ENCODE data around the gene WDR6.

WDR6 gene

GRCh38 chr3:48993834-48994233, 13.4 kb upstream of the WDR6 start:
- ATAC-seq: no peak
- TF ChIP-seq ZNF8 (CRISPR knock-in tag; IDR thresholded peaks at IDR 0.05): no peak
- TF ChIP-seq CSDC2 (CRISPR knock-in tag; IDR thresholded peaks at IDR 0.05): no peak
- no peak for TF ChIP-seq ZFP3 (CRISPR knock-in tag; IDR thresholded peaks at IDR 0.05)
- no peak for TF ChIP-seq TOX (CRISPR knock-in tag; IDR thresholded peaks at IDR 0.05; ENCODE audit: borderline replicate concordance)
- no peak for TF ChIP-seq BACH2 (CRISPR knock-in tag; IDR thresholded peaks at IDR 0.05; ENCODE audit: borderline replicate concordance)
- no peak for TF ChIP-seq ARNTL (CRISPR knock-in tag; IDR thresholded peaks at IDR 0.05; ENCODE audit: borderline replicate concordance, low read depth)
- no peak for TF ChIP-seq TCF4 (CRISPR knock-in tag; IDR thresholded peaks at IDR 0.05; ENCODE audit: borderline replicate concordance)
- no peak for TF ChIP-seq PPARA (CRISPR knock-in tag; IDR thresholded peaks at IDR 0.05; ENCODE audit: borderline replicate concordance)
- no peak for TF ChIP-seq POU6F1 (CRISPR knock-in tag; IDR thresholded peaks at IDR 0.05; ENCODE audit: borderline replicate concordance, low read depth)
- TF ChIP-seq CSRNP3 (CRISPR knock-in tag; IDR thresholded peaks at IDR 0.05): no peak
- TF ChIP-seq SNAI2 (CRISPR knock-in tag; IDR thresholded peaks at IDR 0.05): no peak
- TF ChIP-seq ZNF565 (CRISPR knock-in tag; conservative IDR thresholded peaks at IDR 0.05; ENCODE audit: low read depth): no peak
- no peak for TF ChIP-seq RARB (CRISPR knock-in tag; IDR thresholded peaks at IDR 0.05)
- TF ChIP-seq CREB5 (CRISPR knock-in tag; IDR thresholded peaks at IDR 0.05; ENCODE audit: low read depth): no peak
- TF ChIP-seq ESRRG (CRISPR knock-in tag; IDR thresholded peaks at IDR 0.05): no peak
- TF ChIP-seq ZFP30 (CRISPR knock-in tag; IDR thresholded peaks at IDR 0.05): no peak
- TF ChIP-seq ISL1 (CRISPR knock-in tag; IDR thresholded peaks at IDR 0.05): no peak

- no peak for TF ChIP-seq ARNTL (CRISPR knock-in tag; IDR thresholded peaks at IDR 0.05; ENCODE audit: borderline replicate concordance, low read depth)
- TF ChIP-seq TCF4 (CRISPR knock-in tag; IDR thresholded peaks at IDR 0.05; ENCODE audit: borderline replicate concordance): no peak
- TF ChIP-seq TSHZ2 (CRISPR knock-in tag; IDR thresholded peaks at IDR 0.05): no peak
- TF ChIP-seq ZNF565 (CRISPR knock-in tag; conservative IDR thresholded peaks at IDR 0.05; ENCODE audit: low read depth): no peak
- TF ChIP-seq ZNF8 (CRISPR knock-in tag; IDR thresholded peaks at IDR 0.05): no peak
- TF ChIP-seq PPARA (CRISPR knock-in tag; IDR thresholded peaks at IDR 0.05; ENCODE audit: borderline replicate concordance): no peak
- TF ChIP-seq CSDC2 (CRISPR knock-in tag; IDR thresholded peaks at IDR 0.05): no peak
- no peak for TF ChIP-seq ISL1 (CRISPR knock-in tag; IDR thresholded peaks at IDR 0.05)
- TF ChIP-seq PATZ1 (CRISPR knock-in tag; IDR thresholded peaks at IDR 0.05; ENCODE audit: borderline replicate concordance): no peak
- no peak for TF ChIP-seq POU6F1 (CRISPR knock-in tag; IDR thresholded peaks at IDR 0.05; ENCODE audit: borderline replicate concordance, low read depth)
- TF ChIP-seq ZFP30 (CRISPR knock-in tag; IDR thresholded peaks at IDR 0.05): no peak
- no peak for TF ChIP-seq SNAI2 (CRISPR knock-in tag; IDR thresholded peaks at IDR 0.05)
- no peak for TF ChIP-seq BACH2 (CRISPR knock-in tag; IDR thresholded peaks at IDR 0.05; ENCODE audit: borderline replicate concordance)
- TF ChIP-seq ZC3H10 (CRISPR knock-in tag; IDR thresholded peaks at IDR 0.05): no peak
- no peak for TF ChIP-seq TOX (CRISPR knock-in tag; IDR thresholded peaks at IDR 0.05; ENCODE audit: borderline replicate concordance)
- TF ChIP-seq ZNF70 (CRISPR knock-in tag; IDR thresholded peaks at IDR 0.05): no peak
- no peak for TF ChIP-seq ZFP3 (CRISPR knock-in tag; IDR thresholded peaks at IDR 0.05)
- ATAC-seq: no peak
These were observed 10.6 kb upstream of the WDR6 start for GRCh38 chr3:48996640-48997039.

Measured in SK-N-SH treated with all-trans-retinoic acid at 6 μM for 48 hours (cell line).